ENCODE results near the gene PPP1R8. TPM values are rescaled to one million over a fixed set of nuclear protein-coding genes. Genes with fewer than 3 reads are reported as not detected.
"Not testable (repeated sequence)": the region's sequence is repeated elsewhere in the genome, so short reads cannot be mapped to it uniquely, and the experiment has no call there.

The PPP1R8 gene
- total RNA-seq, 2 experiments from 2014 or later: 57.4 to 68.7 TPM

DNA sequence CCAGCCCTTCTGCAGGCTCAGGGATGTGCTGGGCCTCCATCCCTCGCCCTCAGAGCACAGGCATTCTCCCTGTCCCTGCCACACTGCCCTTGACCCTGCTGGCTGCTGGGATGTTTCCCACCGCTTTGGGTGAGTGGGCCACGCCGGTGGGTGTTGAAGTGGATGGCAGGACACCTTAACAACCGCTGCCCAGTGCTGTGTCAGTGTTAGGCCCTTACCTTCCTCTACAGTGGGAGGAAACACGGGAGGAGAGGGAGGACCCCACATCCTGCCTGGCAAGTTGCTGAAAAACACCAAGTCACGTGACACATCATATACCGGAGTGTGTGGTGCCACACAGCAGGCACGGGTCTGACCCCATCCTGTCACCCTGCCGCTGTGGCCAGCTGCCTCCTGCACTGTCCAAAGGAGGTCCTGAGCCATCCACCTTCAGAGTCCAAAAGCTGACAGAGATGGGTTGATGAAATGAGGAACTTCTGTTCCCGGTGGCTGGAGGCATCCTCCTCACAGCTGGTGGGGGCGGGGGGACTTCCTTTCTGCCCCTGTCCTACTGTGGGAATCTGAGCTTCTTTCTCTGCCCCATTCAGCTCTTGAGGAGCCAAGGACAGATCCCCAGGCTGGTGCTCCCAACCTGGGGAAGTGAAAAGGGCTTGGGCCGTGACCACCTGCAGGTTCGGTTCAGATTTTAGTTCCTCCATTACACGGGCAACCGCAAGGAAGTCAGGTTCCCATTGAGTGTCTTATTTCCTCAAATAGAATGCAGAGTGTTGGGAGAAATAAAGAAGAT is 38.5 kb downstream of the PPP1R8 start:
- ATAC-seq (peak; percentile 58), DNase-seq (peak; percentile 87)
- Mint-ChIP-seq H3K36me3 (peaks cover 3% of the 10 kb centered on the region), H3K4me3 (peak overlapping the region; percentile 55), H3K27me3 (no peaks in the 10 kb centered on the region), H3K27ac (peak overlapping the region; percentile 89), H3K9me3 (ENCODE audit: low read depth) (no peaks in the 10 kb centered on the region), H3K4me1 (peaks cover 45% of the 10 kb centered on the region)
- CTCF ChIA-PET: interaction anchor here (0.7 to 2.7 kb wide), 2 partner anchors 11 to 22 kb away, joined by 4 to 10 read pairs; no protein-coding TSS in a partner anchor

DNA sequence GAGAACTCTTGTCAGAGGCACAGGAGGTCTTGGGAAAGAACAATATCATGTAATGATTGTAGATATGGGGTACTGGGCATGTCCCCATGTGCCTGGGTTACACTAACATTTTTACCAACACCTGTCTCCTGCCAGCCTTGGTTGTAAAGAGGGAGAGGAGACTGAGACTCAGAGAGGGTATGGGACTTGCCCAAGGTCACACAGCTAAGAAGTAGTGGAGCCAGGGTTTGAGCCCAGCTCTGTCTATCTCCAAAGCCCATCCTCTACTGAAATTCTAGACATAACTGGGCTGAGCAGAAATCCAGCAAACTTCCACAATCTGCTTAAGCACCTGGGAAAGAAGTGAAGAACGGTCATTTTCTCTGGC is 39.1 kb downstream of the PPP1R8 start:
- CTCF ChIA-PET: interaction anchor here (0.7 to 2.7 kb wide), 3 partner anchors 12 to 21 kb away, joined by 3 to 10 read pairs (median 4); no protein-coding TSS in a partner anchor
- H3K27me3 Mint-ChIP-seq: no peaks in the 10 kb centered on the region
- ATAC-seq (no peak), DNase-seq (no peak)
- H3K9me3 Mint-ChIP-seq (ENCODE audit: low read depth): no peaks in the 10 kb centered on the region
- peaks cover 42% of the 10 kb centered on the region for H3K4me1 Mint-ChIP-seq
- H3K27ac Mint-ChIP-seq: peak overlapping the region; percentile 89
- peak overlapping the region; percentile 55 for H3K4me3 Mint-ChIP-seq
- H3K36me3 Mint-ChIP-seq: peaks cover 3% of the 10 kb centered on the region

DNA sequence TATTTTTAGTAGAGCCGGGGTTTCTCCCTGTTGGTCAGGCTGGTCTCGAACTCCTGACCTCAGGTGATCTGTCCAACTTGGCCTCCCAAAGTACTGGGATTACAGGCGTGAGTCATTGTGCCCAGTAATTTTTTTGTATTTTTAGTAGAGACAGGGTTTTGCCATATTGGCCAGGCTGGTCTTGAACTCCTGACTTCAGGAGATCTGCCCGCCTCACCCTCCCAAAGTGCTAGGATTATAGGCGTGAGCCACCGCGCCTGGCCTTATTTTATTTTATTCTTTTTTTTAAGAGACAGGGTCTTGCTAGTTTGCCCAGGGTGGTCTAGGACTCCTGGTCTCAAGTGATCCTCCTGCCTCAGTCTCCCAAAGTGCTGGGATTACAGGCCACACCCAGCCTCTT is 40.5 kb downstream of the PPP1R8 start:
- CTCF ChIA-PET: interaction anchor here (1.3 kb wide), 1 partner anchor 12 kb away, joined by 3 read pairs; no protein-coding TSS in a partner anchor
- H3K36me3 Mint-ChIP-seq; H3K4me3 Mint-ChIP-seq; DNase-seq; H3K9me3 Mint-ChIP-seq (ENCODE audit: low read depth); H3K27me3 Mint-ChIP-seq; H3K27ac Mint-ChIP-seq; ATAC-seq: not testable (repeated sequence)
- H3K4me1 Mint-ChIP-seq: peaks cover 45% of the 10 kb centered on the region

DNA sequence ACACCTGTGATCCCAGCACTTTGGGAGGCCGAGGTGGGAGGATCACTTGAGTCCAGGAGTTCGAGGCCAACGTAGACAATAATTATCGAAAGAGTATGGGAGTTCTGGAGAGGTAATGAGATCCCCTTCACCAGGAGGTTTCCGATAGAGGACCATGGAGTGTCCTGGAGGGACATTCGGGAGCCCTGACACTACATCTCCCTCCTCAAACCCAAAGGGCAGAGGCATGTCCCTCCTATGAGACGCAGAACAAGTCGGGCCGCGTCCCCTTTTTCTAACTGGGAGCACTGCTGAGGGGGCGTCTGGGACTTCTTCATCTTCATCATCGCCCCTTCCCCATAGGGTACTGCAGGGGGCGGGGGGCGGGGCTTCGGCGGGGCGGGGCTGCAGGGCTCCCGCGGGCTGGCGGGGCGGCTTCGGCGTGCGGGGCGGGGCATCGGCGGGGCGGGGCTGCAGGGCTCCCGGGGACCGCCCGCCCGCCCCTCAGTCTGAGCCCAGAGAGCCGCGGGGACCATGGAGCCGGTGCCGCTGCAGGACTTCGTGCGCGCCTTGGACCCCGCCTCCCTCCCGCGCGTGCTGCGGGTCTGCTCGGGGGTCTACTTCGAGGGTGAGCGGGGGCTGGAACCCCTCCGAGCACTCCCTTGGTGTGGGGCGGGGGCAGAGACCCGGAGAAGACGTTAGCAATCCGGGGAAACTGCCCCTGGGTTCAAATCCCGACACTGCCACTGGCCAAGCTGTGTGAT is 41.6 kb downstream of the PPP1R8 start, which contains the start of gene THEMIS2:
THEMIS2 (plus strand) TSS at position 486 of the 743 bp plus-strand sequence; CDS start at position 514, 28 bp downstream.
- CTCF ChIA-PET: interaction anchor here (1.0 to 1.2 kb wide), 2 partner anchors 37 to 108 kb away, joined by 3 read pairs; no protein-coding TSS in a partner anchor
- Mint-ChIP-seq H3K27ac (peak within 1 kb of the TSS; percentile 78), H3K9me3 (ENCODE audit: low read depth) (no peaks in the 10 kb centered on the region), H3K36me3 (peaks cover 10% of the 10 kb centered on the region), H3K4me3 (peak within 1 kb of the TSS; percentile 91), H3K27me3 (no peaks in the 10 kb centered on the region), H3K4me1 (peaks cover 48% of the 10 kb centered on the region)
- ATAC-seq: peak; percentile 88
- peak; percentile 84 for DNase-seq

DNA sequence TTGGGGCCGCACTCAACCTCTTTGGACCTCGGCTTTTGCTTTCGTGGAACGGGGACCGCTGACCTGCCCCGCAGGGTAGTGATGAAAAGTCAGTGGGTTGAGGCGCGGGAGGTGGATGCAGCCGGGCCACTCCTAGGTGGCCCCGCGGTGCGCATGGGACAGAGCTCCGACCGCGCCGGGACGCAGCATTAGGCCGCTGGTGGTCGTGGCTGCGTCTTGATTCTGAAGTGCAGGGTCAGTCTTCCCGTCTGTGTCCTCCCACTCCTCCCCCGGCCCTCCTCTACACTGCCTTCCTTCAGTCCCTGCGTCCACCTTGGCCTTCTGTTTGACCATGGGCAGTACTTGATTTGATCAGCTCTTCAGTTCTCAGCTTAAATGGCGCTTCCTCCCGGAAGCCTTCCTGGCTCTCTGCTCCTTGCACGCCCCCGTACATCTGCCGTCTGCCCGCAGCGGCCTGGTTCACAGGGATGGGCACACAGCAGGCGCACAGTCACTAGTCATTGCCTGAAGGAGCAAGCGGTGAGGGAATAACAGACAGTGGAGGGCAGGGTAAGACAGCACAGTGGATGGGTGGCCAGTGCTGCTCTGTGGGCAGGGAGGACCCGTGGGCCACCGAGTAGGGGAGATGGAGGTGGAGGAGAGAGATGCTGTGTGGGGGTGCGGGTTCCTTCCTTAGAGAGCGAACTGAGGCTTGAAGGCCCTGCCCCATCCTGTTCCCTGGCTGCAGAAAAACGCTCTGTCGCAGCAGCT is 42.4 kb downstream of the PPP1R8 start:
- peak overlapping the region; percentile 78 for H3K27ac Mint-ChIP-seq
- H3K9me3 Mint-ChIP-seq (ENCODE audit: low read depth): no peaks in the 10 kb centered on the region
- CTCF ChIA-PET: interaction anchor here (1.0 to 2.1 kb wide), 4 partner anchors 13 to 107 kb away, joined by 3 to 6 read pairs (median 4); no protein-coding TSS in a partner anchor
- ATAC-seq (peak; percentile 52), DNase-seq (peak; percentile 56)
- peaks cover 47% of the 10 kb centered on the region for H3K4me1 Mint-ChIP-seq
- peaks cover 10% of the 10 kb centered on the region for H3K36me3 Mint-ChIP-seq
- H3K4me3 Mint-ChIP-seq: peak overlapping the region; percentile 91
- H3K27me3 Mint-ChIP-seq: no peaks in the 10 kb centered on the region

DNA sequence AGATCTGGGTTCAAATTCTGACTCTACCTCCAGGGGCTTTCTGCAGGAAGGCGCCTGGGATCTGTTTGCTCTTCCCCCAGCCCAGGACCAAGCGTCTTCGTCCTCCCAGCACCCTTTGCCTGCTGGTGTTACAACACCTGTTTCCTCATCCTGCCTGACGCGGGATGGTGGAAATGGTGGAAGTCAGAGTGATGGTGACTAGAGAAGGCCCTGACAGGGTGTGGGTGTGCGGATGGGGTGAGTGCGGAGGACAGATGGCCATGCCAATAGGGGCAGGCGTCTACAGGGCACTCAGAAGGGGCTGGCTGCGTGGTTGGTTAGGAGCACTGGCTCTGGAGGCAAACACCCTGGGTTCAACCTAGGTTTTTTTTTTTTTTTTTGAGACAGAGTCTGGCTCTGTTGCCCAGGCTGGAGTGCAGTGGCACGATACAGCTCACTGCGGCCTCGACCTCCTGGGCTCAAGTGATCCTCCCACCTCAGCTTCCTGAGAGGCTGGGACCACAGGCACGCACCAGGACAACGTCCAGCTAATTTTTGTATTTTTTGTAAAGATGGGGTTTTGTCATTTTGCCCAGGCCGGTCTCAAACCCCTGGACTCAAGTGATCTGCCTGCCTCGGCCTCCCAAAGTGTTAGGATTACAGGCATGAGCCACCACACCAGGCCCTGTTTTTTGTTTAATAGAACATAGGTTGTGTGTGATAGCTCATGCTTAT is 43.2 kb downstream of the PPP1R8 start:
- peak overlapping the region; percentile 12 for H3K27ac Mint-ChIP-seq
- H3K27me3 Mint-ChIP-seq: no peaks in the 10 kb centered on the region
- DNase-seq (no peak), ATAC-seq (no peak)
- no peaks in the 10 kb centered on the region for H3K9me3 Mint-ChIP-seq (ENCODE audit: low read depth)
- H3K36me3 Mint-ChIP-seq: peaks cover 15% of the 10 kb centered on the region
- CTCF ChIA-PET: interaction anchor here (0.9 to 2.1 kb wide), 4 partner anchors 12 to 64 kb away, joined by 3 to 6 read pairs (median 4); no protein-coding TSS in a partner anchor
- H3K4me3 Mint-ChIP-seq: peak overlapping the region; percentile 91
- peaks cover 44% of the 10 kb centered on the region for H3K4me1 Mint-ChIP-seq

DNA sequence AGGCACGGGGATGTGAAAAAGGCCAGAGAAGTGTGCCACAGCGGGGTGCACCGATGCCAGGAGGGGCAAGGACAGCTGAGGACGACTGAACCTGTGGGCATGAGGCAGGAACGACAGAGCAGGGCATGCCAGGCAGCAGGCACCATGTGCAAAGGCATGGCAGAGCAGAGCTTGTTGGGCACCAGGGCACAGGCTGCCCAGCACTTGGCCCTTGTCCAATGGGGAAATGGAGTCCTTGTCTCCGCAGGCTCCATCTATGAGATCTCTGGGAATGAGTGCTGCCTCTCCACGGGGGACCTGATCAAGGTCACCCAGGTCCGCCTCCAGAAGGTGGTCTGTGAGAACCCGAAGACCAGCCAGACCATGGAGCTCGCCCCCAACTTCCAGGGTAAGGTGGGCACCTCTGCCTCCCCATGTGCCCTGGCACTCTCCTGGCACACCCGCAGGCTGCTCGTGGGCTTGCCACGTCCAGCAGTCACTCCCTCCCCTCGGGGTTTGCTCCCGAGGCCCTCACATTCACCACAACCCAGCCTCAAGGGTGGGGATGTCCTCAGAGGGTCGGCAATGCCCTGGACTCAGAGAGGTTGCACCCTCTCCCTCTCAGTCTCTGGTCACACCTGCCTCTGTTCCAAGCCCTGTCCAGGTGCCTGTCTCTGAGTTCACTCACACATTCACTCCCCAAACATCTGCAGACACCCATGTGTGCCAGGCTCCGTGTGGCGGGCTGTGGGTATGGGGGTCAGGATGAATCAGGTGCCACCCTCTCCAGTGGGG is 45.9 kb downstream of the PPP1R8 start:
- Mint-ChIP-seq H3K4me1 (peaks cover 33% of the 10 kb centered on the region), H3K27me3 (no peaks in the 10 kb centered on the region), H3K4me3 (no peak overlapping the region), H3K27ac (no peak overlapping the region), H3K9me3 (ENCODE audit: low read depth) (no peaks in the 10 kb centered on the region), H3K36me3 (peaks cover 17% of the 10 kb centered on the region)
- ATAC-seq (no peak), DNase-seq (no peak)
- CTCF ChIA-PET: interaction anchor here (0.6 kb wide), 1 partner anchor 245 kb away, joined by 3 read pairs; no protein-coding TSS in a partner anchor

DNA sequence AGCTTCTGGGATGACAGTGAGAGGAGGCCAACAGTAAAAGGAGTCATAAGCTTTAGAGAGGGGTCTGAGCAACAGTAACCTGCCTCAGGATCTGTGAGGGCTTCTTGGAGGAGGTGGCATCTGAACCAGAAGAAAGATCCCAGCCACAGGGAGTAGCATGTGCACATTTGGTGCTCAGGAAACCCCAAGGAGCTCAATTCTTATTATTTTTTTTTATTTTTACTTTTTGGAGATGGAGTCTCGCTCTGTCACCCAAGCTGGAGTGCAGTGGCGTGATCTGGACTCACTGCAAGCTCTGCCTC is 46.5 kb downstream of the PPP1R8 start:
- no peak overlapping the region for H3K4me3 Mint-ChIP-seq
- no peaks in the 10 kb centered on the region for H3K27me3 Mint-ChIP-seq
- no peak overlapping the region for H3K27ac Mint-ChIP-seq
- ATAC-seq (no peak), DNase-seq (no peak)
- H3K4me1 Mint-ChIP-seq: peaks cover 29% of the 10 kb centered on the region
- peaks cover 17% of the 10 kb centered on the region for H3K36me3 Mint-ChIP-seq
- H3K9me3 Mint-ChIP-seq (ENCODE audit: low read depth): no peaks in the 10 kb centered on the region
- CTCF ChIA-PET: interaction anchor here (0.6 to 1.3 kb wide), 3 partner anchors 19 to 244 kb away, joined by 3 to 5 read pairs (median 3); no protein-coding TSS in a partner anchor

DNA sequence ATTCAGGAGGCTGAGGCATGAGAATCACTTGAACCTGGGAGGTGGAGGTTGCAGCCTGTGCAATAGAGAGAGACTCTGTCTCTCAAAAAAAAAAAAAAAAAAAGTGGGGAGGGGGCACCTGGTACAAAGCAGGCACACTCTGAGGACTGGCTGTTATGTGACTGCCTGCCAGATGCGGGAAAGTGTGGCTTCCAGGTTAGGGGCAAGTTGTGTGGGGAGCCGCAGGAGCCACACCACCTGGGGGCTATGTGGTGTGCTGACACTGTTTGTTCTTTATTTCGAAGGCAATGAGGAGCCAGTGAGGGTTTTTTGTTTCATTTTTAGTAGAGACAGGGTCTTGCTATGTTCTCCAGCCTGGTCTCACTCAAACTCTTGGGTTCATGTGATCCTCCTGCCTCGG is 47.5 kb downstream of the PPP1R8 start:
- Mint-ChIP-seq H3K36me3 (peaks cover 15% of the 10 kb centered on the region), H3K4me1 (peaks cover 25% of the 10 kb centered on the region), H3K4me3 (no peak overlapping the region), H3K9me3 (ENCODE audit: low read depth) (no peaks in the 10 kb centered on the region), H3K27me3 (no peaks in the 10 kb centered on the region), H3K27ac (peak overlapping the region; percentile 11)
- ATAC-seq: no peak
- CTCF ChIA-PET: interaction anchor here (1.2 to 1.3 kb wide), 2 partner anchors 20 to 51 kb away, joined by 3 to 5 read pairs; no protein-coding TSS in a partner anchor
- no peak for DNase-seq

DNA sequence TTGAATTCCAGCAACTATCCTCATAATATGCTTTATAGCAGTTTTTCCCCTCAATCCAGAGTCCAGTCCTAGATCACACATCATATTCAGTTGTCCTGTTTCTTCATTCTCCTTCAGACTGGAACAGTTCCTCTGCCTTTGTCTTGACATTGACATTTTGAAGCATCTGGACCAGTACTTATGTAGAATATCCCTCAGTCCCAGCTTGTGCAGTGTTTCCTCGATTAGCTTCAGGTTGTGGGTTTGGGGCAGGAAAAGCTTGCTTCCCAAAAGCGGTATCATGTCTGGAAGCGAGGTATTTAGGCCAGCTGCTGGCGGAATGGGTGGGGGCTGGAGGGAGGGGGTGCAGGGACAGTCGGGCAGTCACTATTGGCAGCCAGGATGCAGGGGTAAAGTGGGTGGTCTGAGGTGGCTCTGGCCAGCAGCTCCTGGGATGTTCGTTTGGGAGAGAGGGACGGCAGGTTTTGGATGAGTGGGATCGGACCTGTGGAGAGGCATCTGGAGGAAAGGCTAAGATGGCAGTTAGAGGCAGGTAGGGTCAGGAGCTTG is 48.3 kb downstream of the PPP1R8 start:
- CTCF ChIA-PET: no interaction called here
- H3K36me3 Mint-ChIP-seq: peaks cover 15% of the 10 kb centered on the region
- H3K4me3 Mint-ChIP-seq: no peak overlapping the region
- no peaks in the 10 kb centered on the region for H3K27me3 Mint-ChIP-seq
- DNase-seq (no peak), ATAC-seq (no peak)
- H3K4me1 Mint-ChIP-seq: peaks cover 19% of the 10 kb centered on the region
- H3K27ac Mint-ChIP-seq: no peak overlapping the region
- no peaks in the 10 kb centered on the region for H3K9me3 Mint-ChIP-seq (ENCODE audit: low read depth)

DNA sequence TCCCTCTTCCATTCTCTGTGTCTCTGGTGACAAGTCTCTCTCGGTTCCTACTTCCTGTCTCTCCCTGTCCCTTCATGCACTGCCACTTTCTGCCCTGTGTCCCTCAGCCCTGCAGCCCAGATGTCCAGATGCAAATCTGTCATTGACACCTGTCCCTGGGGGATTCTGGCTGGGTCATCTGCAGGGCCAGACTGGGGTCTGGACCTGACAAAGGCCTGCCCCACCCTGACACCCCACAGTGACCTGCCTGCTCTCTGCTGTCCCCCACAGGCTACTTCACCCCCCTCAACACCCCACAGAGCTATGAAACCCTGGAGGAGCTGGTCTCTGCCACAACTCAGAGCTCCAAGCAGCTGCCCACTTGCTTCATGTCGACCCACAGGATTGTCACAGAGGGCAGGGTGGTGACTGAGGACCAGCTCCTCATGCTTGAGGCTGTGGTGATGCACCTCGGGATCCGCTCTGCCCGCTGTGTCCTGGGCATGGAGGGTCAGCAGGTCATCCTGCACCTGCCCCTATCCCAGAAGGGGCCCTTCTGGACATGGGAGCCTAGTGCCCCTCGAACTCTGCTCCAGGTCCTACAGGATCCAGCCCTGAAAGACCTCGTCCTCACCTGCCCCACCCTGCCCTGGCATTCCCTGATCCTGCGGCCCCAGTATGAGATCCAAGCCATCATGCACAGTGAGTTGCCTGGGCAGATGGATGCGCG is 48.9 kb downstream of the PPP1R8 start:
- H3K27me3 Mint-ChIP-seq: no peaks in the 10 kb centered on the region
- H3K27ac Mint-ChIP-seq: no peak overlapping the region
- peaks cover 20% of the 10 kb centered on the region for H3K36me3 Mint-ChIP-seq
- peaks cover 25% of the 10 kb centered on the region for H3K4me1 Mint-ChIP-seq
- no peak overlapping the region for H3K4me3 Mint-ChIP-seq
- ATAC-seq (no peak), DNase-seq (no peak)
- no peaks in the 10 kb centered on the region for H3K9me3 Mint-ChIP-seq (ENCODE audit: low read depth)
- CTCF ChIA-PET: no interaction called here

Data from activated CD8-positive, alpha-beta memory T cell treated with anti-CD3 and anti-CD28 coated beads, Interleukin-2, amount 10 ng/mL, durations not matched to agents 7 days and 5 days (primary cell).